Hepatocyte (in vitro differentiated cells): ENCODE data around the gene KCNQ1. TPM values are rescaled to one million over a fixed set of nuclear protein-coding genes. Genes with fewer than 3 reads are reported as not detected.

Source experiments
- DNase-seq: peaks from one replicate; pipeline ENCODE4 v3.0.0-alpha.2; 2016; ENCODE audit warnings: low spot score
- H2AFZ ChIP-seq: fragments of 200-600 bp; sonication (generic); 2 replicates; pipeline ENCODE4 v1.6.0; 2016; ENCODE audit warnings: antibody characterized with exemption, mild to moderate bottlenecking
- H3K27ac ChIP-seq: fragments of 200-600 bp; sonication (generic); 2 replicates; pipeline ENCODE4 v1.5.1; 2016; ENCODE audit warnings: mild to moderate bottlenecking
- H3K27me3 ChIP-seq: fragments of 200-600 bp; sonication (generic); 2 replicates; pipeline ENCODE4 v1.6.1; 2016
- H3K36me3 ChIP-seq: fragments of 200-600 bp; sonication (generic); replicated peaks from 2 replicates; pipeline ENCODE4 v1.5.1; 2016; ENCODE audit warnings: low read depth; ENCODE audit not compliant: insufficient read depth
- H3K4me1 ChIP-seq: fragments of 200-600 bp; sonication (generic); 2 replicates; pipeline ENCODE4 v1.5.1; 2016; ENCODE audit warnings: mild to moderate bottlenecking, moderate library complexity; ENCODE audit not compliant: insufficient read depth
- H3K4me2 ChIP-seq: fragments of 200-600 bp; sonication (generic); 2 replicates; pipeline ENCODE4 v1.6.0; 2016
- H3K4me3 ChIP-seq: fragments of 200-600 bp; sonication (generic); 2 replicates; pipeline ENCODE4 v1.5.1; 2016; ENCODE audit warnings: mild to moderate bottlenecking
- H3K79me2 ChIP-seq: fragments of 200-600 bp; sonication (generic); 2 replicates; pipeline ENCODE4 v1.6.0; 2017; ENCODE audit warnings: mild to moderate bottlenecking
- H3K9me2 ChIP-seq: fragments of 200-600 bp; sonication (generic); replicated peaks from 2 replicates; pipeline ENCODE4 v1.6.0; 2017; ENCODE audit warnings: mild to moderate bottlenecking; ENCODE audit not compliant: insufficient read depth
- H3K9me3 ChIP-seq: fragments of 200-600 bp; sonication (generic); 2 replicates; pipeline ENCODE4 v1.5.1; 2016; ENCODE audit warnings: low read depth, mild to moderate bottlenecking
- H4K20me1 ChIP-seq: fragments of 200-600 bp; sonication (generic); 2 replicates; pipeline ENCODE4 v1.6.0; 2016; ENCODE audit warnings: mild to moderate bottlenecking; ENCODE audit not compliant: insufficient read depth, poor library complexity, severe bottlenecking
- EZH2 ChIP-seq: fragments of 200-600 bp; sonication (generic); IDR thresholded peaks from 2 replicates; pipeline ENCODE4 v1.6.1; 2016; ENCODE audit warnings: antibody characterized with exemption, mild to moderate bottlenecking, borderline replicate concordance
- EZH2phosphoT487 ChIP-seq: fragments of 200-600 bp; sonication (generic); IDR thresholded peaks from one replicate; pipeline ENCODE4 v1.6.1; 2018; ENCODE audit warnings: antibody characterized with exemption, mild to moderate bottlenecking, low read depth, moderate library complexity; ENCODE audit not compliant: unreplicated experiment, severe bottlenecking
- WGBS: methylation state at CpG from one replicate; pipeline ENCODE4 v1.1.6; 2016; ENCODE audit warnings: low lambda C conversion rate; ENCODE audit errors: missing lambda C conversion rate; 5-methylcytosine and 5-hydroxymethylcytosine counted together
- polyA plus RNA-seq: library from polyadenylated mRNA; unstranded; fragments of >200 nt; fragmentation: Nextera tagmentation; extraction: Ambion mirVana; gene quantifications from 2 replicates; pipeline ENCODE4 v1.2.1, GENCODE V29; 2016
- total RNA-seq: library from RNA; depleted of rRNA; stranded (reverse); fragments of >200 nt; gene quantifications from 2 replicates; pipeline ENCODE4 v1.2.3, GENCODE V29; 2014
- TF ChIP-seq, protein P1 (sequence below): fragments of 200-600 bp; sonication (generic); IDR thresholded peaks from 2 replicates; pipeline ENCODE4 v1.5.1; 2016; ENCODE audit warnings: antibody characterized with exemption, mild to moderate bottlenecking; ENCODE audit not compliant: poor library complexity

KCNQ1 gene
- total and polyA plus RNA-seq, 2 experiments from 2014 or later = 1.8 to 6.4 TPM

DNA sequence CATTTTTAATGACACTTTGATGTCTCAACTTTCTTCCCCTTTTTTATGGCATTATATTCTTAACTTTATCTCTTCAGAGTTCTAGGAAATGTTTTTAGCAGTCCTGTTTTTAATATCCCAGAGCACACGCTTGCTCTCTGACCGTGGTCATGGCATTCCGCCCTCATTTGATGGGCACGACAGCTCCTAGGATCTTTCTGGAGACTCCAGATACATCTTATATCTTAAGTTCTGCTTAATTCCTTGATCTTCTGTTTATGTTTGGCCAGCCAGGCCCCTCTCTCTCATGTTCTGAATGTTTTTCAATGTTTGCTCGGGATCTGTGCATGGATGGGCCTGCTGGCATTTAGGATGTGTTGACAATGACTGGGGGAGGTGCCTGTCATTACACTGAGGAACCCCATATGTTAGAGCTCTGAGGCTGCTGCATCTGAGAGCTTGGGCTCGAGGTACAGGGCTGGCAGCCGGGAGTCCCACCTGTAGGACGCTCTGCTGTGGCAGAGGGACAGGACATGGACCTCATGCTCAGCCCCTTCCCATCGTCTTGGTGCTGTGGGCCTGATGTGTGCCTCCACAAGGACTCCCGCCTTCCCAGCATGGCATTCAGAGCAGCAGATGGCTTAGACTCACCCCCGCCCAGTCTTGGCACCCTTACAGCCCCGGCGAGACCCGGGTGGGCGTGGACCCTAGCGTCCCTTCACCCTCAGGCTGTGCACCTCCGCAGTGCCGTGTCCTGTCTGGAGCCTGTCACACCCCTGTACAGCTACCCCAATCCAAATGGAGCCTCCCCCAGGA is 365.8 kb downstream of the KCNQ1 start:
- H3K4me2 ChIP-seq = no peak overlapping the region
- H3K36me3 ChIP-seq = no peaks in the 10 kb centered on the region
- H2AFZ ChIP-seq = no peak overlapping the region
- H3K27ac ChIP-seq = peak overlapping the region; percentile 79
- no peaks in the 10 kb centered on the region for H3K9me3 ChIP-seq
- DNase-seq = no peak
- H3K9me2 ChIP-seq = no peaks in the 10 kb centered on the region
- no peak overlapping the region for H3K4me3 ChIP-seq
- H3K27me3 ChIP-seq = no peaks in the 10 kb centered on the region
- WGBS = 73% methylated on average over 16 of the region's 18 CpGs
- H3K4me1 ChIP-seq = peaks cover 55% of the 10 kb centered on the region
- TF ChIP-seq, protein P1, sequence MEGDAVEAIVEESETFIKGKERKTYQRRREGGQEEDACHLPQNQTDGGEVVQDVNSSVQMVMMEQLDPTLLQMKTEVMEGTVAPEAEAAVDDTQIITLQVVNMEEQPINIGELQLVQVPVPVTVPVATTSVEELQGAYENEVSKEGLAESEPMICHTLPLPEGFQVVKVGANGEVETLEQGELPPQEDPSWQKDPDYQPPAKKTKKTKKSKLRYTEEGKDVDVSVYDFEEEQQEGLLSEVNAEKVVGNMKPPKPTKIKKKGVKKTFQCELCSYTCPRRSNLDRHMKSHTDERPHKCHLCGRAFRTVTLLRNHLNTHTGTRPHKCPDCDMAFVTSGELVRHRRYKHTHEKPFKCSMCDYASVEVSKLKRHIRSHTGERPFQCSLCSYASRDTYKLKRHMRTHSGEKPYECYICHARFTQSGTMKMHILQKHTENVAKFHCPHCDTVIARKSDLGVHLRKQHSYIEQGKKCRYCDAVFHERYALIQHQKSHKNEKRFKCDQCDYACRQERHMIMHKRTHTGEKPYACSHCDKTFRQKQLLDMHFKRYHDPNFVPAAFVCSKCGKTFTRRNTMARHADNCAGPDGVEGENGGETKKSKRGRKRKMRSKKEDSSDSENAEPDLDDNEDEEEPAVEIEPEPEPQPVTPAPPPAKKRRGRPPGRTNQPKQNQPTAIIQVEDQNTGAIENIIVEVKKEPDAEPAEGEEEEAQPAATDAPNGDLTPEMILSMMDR = no peak
- no peak for TF ChIP-seq EZH2phosphoT487
- TF ChIP-seq EZH2 = no peak
- no peaks in the 10 kb centered on the region for H3K79me2 ChIP-seq
- H4K20me1 ChIP-seq = no peaks in the 10 kb centered on the region

DNA sequence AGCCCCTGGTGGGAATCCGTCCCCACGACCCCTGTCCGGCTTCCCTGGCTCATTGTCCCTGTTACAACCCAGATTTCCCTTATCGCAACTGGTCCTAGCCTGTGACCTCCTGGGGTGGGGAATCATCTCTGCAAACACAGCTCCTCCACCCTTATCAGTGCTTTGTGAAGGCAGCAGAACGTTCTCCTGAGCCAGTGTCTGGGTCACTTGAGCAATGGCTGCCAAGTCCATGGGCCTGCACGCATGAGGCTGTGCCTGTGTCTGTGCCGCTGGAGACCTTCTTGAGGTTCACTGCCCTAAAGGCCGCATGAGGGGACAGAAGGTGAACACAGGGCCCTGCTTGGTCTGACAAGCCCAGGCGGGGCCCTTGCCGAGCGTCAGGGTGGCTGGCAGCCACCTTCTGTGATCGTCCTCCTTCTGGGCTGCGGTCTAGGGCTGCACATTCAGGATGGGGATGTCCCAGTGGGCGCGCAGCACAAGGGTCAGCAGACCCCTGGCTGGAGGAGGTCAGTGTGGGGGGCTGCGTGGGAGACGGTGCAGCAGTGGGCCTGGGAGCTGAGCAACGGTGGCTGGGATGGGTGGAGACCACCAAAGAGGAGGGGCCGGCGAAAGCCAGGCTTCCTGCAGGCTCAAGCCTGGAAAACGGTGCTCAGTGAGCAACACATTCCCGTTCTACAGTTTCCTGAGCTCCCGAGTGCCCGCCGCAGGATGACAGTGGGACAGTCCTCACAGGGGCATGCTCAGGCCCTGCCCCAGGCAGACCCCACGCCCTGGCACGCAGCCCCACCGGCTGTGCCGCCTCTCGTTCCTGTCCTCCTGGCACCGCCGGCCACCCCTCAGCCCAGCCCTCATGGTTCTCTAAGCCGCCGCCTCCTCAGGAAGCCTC is 366.6 kb downstream of the KCNQ1 start:
- no peak overlapping the region for H3K4me3 ChIP-seq
- WGBS = 82% methylated on average over 32 of the region's 34 CpGs
- H3K4me1 ChIP-seq = peaks cover 49% of the 10 kb centered on the region
- no peaks in the 10 kb centered on the region for H4K20me1 ChIP-seq
- no peaks in the 10 kb centered on the region for H3K27me3 ChIP-seq
- H3K79me2 ChIP-seq = no peaks in the 10 kb centered on the region
- no peaks in the 10 kb centered on the region for H3K9me2 ChIP-seq
- DNase-seq = no peak
- peak overlapping the region; percentile 79 for H3K27ac ChIP-seq
- no peak overlapping the region for H2AFZ ChIP-seq
- no peaks in the 10 kb centered on the region for H3K9me3 ChIP-seq
- no peak for TF ChIP-seq EZH2
- TF ChIP-seq, protein P1 = no peak
- H3K36me3 ChIP-seq = no peaks in the 10 kb centered on the region
- no peak overlapping the region for H3K4me2 ChIP-seq

- 41% methylated on average over 15 of the region's 17 CpGs for WGBS
- peaks cover 49% of the 10 kb centered on the region for H3K4me1 ChIP-seq
- H2AFZ ChIP-seq = no peak overlapping the region
- H3K4me2 ChIP-seq = peak overlapping the region; percentile 51
- DNase-seq = peak; percentile 58
- H3K9me2 ChIP-seq = no peaks in the 10 kb centered on the region
- H3K4me3 ChIP-seq = no peak overlapping the region
- peak overlapping the region; percentile 79 for H3K27ac ChIP-seq
- no peak for TF ChIP-seq EZH2phosphoT487
- TF ChIP-seq EZH2 = no peak
- TF ChIP-seq, protein P1 = no peak
- no peaks in the 10 kb centered on the region for H3K9me3 ChIP-seq
- no peaks in the 10 kb centered on the region for H3K27me3 ChIP-seq
- no peaks in the 10 kb centered on the region for H3K79me2 ChIP-seq
- no peaks in the 10 kb centered on the region for H4K20me1 ChIP-seq
- no peaks in the 10 kb centered on the region for H3K36me3 ChIP-seq
Observed at GRCh38 chr11:2812371-2812991, 367.7 kb downstream of the KCNQ1 start.
